Mesothelial cell of epicardium (in vitro differentiated cells): Measurements from ENCODE around the gene RBM33. TPM values are rescaled to one million over a fixed set of nuclear protein-coding genes. Genes with fewer than 3 reads are reported as not detected.

Experiments used
- DNase-seq, 2 experiments: peaks; one replicate each; pipeline ENCODE4 v3.0.0; 2021; ENCODE audit warnings: low spot score in 2 of 2; ENCODE audit not compliant: unreplicated experiment in 2 of 2
- H3K27ac Mint-ChIP-seq: 2 replicates; pipeline ENCODE4 v1.8.0; 2021; ENCODE audit warnings: mixed read lengths
- H3K27me3 Mint-ChIP-seq: 2 replicates; pipeline ENCODE4 v1.8.0; 2021; ENCODE audit warnings: low read depth, mixed read lengths
- H3K36me3 Mint-ChIP-seq: 2 replicates; pipeline ENCODE4 v1.8.0; 2021; ENCODE audit warnings: mixed read lengths
- H3K4me1 Mint-ChIP-seq: 2 replicates; pipeline ENCODE4 v1.8.0; 2021; ENCODE audit warnings: mixed read lengths
- H3K4me3 Mint-ChIP-seq: 2 replicates; pipeline ENCODE4 v1.8.0; 2021; ENCODE audit warnings: mild to moderate bottlenecking, moderate library complexity, mixed read lengths
- H3K9me3 Mint-ChIP-seq: 2 replicates; pipeline ENCODE4 v1.8.0; 2021; ENCODE audit warnings: mixed read lengths
- CTCF ChIP-seq: fragments of 200-600 bp; sonication (generic); IDR thresholded peaks from one replicate; pipeline ENCODE4 v1.5.0; 2021; ENCODE audit warnings: antibody characterized with exemption; ENCODE audit not compliant: unreplicated experiment
- total RNA-seq: library from RNA; stranded (reverse); gene quantifications from 3 replicates; pipeline ENCODE4 v1.2.1, GENCODE V29; 2021

The RBM33 gene
- total RNA-seq, 1 donor from 2014 or later: 83.4 TPM

DNA sequence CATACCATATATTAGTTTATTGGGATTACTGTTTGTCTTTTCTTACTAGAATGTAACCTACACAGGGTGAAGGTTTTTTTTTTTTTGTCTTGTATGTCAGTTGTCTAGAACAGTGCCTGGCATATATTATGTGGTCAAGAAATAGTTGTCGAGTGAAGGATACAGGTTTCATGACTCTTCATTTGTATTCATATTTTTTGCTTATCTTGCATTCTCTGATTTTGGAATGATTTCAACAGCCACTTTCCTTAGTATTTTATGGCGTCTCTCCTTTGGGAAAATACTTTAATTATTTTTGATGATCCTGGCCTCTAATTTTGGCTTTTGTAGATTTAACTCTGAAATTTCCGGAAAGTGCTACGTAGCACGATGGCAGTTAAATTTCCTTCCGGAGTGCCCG is 12.4 kb downstream of the RBM33 start:
- no peaks in the 10 kb centered on the region for H3K27me3 Mint-ChIP-seq
- H3K9me3 Mint-ChIP-seq: peaks cover 28% of the 10 kb centered on the region
- no peak overlapping the region for H3K27ac Mint-ChIP-seq
- TF ChIP-seq CTCF: no peak
- no peak overlapping the region for H3K4me3 Mint-ChIP-seq
- peaks cover 26% of the 10 kb centered on the region for H3K36me3 Mint-ChIP-seq
- peaks cover 5% of the 10 kb centered on the region for H3K4me1 Mint-ChIP-seq
- DNase-seq: no peak

DNA sequence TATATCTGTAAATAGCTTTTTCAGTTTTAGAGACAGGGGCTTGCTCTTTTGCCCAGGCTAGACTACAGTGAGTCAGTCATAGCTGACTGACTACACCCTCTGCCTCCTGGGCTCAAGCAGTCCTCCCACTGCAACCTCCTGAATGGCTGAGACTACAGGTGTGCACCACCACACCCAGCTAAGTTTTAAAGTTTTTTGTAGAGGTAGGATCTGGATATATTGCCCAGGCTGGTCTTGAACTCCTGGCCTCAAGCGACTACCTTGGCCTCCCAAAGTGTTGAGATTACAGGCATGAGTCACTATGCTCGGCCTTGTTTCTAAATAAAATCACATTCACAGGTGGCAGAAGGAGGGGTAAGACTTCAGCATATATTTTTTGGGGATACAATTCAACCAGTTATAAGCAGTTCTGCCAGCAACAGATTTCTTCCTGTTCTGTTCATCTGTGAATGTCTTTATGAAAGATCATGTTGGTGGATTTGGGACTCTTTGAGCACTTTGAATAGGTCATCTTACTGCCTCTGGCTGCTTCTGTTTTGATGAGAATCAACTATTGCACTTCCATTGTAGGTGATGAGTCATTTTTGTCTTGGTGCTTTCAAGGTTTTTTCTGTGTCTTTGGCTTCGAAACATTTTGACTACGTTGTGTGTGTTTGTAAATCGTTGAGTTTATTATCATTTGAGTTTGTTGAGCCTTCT is 15.7 kb downstream of the RBM33 start:
- no peak overlapping the region for H3K27ac Mint-ChIP-seq
- peaks cover 24% of the 10 kb centered on the region for H3K9me3 Mint-ChIP-seq

DNA sequence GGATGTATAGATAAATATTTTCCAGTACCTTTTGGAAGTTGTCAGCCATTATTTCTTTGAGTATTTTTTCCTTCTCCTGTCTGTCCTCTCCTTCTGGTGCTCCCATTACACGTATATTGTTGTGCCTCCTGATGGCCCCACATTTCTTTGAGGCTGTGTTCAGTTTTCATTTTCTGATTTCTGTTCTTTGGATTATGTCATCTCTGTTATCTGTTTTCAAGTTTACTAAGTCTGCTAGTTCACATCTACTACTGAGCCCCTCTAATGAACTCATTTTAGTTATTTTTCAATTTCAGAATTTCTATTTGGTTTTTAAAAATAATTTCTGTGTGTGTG is 16.3 kb downstream of the RBM33 start:
- no peak for TF ChIP-seq CTCF
- DNase-seq: no peak
- peaks cover 31% of the 10 kb centered on the region for H3K36me3 Mint-ChIP-seq
- H3K4me1 Mint-ChIP-seq: peaks cover 17% of the 10 kb centered on the region
- no peak overlapping the region for H3K27ac Mint-ChIP-seq
- peaks cover 24% of the 10 kb centered on the region for H3K9me3 Mint-ChIP-seq
- no peaks in the 10 kb centered on the region for H3K27me3 Mint-ChIP-seq
- no peak overlapping the region for H3K4me3 Mint-ChIP-seq

More for the DNA sequence above, 15.7 kb downstream of the RBM33 start:
- Mint-ChIP-seq H3K36me3 (peaks cover 26% of the 10 kb centered on the region), H3K4me1 (peaks cover 13% of the 10 kb centered on the region), H3K4me3 (no peak overlapping the region), H3K27me3 (no peaks in the 10 kb centered on the region)
- TF ChIP-seq CTCF: no peak
- DNase-seq: no peak

GRCh38 chr7:155662343-155663043 is 18.0 kb downstream of the RBM33 start:
- DNase-seq: no peak
- no peak overlapping the region for H3K27ac Mint-ChIP-seq
- peaks cover 34% of the 10 kb centered on the region for H3K36me3 Mint-ChIP-seq
- no peak overlapping the region for H3K4me3 Mint-ChIP-seq
- peaks cover 17% of the 10 kb centered on the region for H3K4me1 Mint-ChIP-seq
- H3K27me3 Mint-ChIP-seq: no peaks in the 10 kb centered on the region
- peaks cover 24% of the 10 kb centered on the region for H3K9me3 Mint-ChIP-seq
- no peak for TF ChIP-seq CTCF

- Mint-ChIP-seq H3K4me3 (no peak overlapping the region), H3K9me3 (peaks cover 24% of the 10 kb centered on the region), H3K36me3 (peaks cover 34% of the 10 kb centered on the region), H3K4me1 (peaks cover 17% of the 10 kb centered on the region), H3K27me3 (no peaks in the 10 kb centered on the region), H3K27ac (peak overlapping the region; percentile 43)
- no peak for TF ChIP-seq CTCF
- DNase-seq: no peak
Measured at GRCh38 chr7:155663937-155664336, 19.5 kb downstream of the RBM33 start.
